Measurements from ENCODE around the gene CEP295NL.
"Not testable (repeated sequence)": the region's sequence is repeated elsewhere in the genome, so short reads cannot be mapped to it uniquely, and the experiment has no call there.

The CEP295NL gene

GRCh38 chr17:78873519-78874340 is 29.3 kb downstream of the CEP295NL start:
- FAIRE-seq, result peak; percentile 67
- DNase-seq (ENCODE audit: insufficient read length, low spot score), result peak; percentile 54

DNA sequence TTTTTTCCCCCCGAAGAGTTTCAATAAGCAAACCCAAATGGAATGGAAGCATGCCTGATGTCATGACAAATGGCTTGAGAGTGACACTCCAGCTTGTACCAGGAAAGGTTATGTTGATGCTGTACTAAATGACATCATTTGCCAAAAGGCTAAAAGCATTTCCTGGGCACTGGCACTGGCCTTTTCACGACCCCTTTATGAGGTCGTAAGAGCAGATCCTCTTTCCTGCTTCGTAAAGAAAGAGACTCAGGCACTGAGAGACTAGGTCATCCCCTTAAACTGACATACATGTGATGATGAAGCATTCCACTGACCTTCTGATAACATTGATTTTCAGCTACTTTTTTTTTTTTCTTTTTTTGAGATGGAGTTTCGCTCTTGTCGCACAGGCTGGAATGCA is 30.5 kb downstream of the CEP295NL start:
- FAIRE-seq (no peak), DNase-seq (ENCODE audit: insufficient read length, low spot score) (no peak)

DNA sequence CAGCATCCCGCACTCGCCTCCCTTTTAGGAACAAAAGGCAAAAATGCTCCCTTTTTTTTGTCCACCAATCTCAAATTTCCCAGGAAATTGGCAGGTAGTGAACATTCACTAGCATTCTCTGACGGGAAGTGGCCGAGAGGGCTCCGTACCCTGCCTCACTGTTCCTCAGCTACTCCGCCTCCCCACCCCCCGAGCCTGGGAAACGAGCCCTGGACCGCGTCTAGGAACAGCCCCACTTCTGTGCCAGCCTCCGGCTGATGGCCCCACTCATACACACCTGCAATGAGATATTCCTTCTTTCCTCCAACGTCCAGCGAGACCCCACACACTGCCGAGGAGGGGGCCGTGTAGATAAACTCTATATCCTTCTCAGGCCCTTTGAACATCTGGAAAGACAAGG is 32.4 kb downstream of the CEP295NL start:
- DNase-seq (ENCODE audit: insufficient read length, low spot score), result no peak
- no peak for FAIRE-seq

DNA sequence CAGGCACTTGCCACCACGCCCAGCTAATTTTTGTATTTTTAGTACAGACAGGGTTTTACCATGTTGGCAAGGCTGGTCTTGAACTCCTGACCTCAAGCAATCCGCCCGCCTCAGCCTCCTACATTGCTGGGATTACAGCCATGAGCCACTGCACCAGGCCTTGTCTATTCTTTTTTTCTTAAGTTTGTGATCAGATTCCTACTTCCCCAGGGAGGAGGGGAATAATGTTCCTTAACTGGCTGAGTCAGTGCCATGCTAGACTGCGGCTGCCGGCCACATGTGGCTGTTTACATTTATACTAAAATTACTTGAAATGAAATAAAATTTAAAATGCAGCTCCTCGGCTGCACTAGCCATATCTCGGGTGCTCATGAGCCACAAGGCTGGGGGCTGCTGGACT is 34.6 kb downstream of the CEP295NL start:
- DNase-seq (ENCODE audit: insufficient read length, low spot score) (no peak), FAIRE-seq (no peak)

DNA sequence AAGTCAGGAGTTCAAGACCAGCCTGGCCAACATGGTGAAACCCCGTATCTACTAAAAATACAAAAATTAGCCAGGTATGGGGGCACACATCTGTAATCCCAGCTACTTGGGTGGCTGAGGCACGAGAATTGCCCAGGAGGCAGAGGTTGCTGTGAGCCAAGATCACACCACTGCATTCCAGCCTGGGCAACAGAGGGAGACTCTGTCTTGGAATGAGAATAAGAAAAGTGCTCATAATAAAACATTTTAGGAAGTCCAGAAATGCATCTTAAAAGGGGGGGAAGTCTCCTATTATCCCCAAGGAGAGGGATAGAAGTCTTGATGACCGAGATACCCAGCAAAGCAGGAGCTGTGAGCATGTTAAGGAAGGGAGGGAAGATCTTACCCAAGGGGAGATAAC is 36.0 kb downstream of the CEP295NL start:
- DNase-seq (ENCODE audit: insufficient read length, low spot score); FAIRE-seq: not testable (repeated sequence)

GRCh38 chr17:78865682-78866390 is 37.2 kb downstream of the CEP295NL start:
- DNase-seq (ENCODE audit: insufficient read length, low spot score) (peak; percentile 69), FAIRE-seq (no peak)

- DNase-seq (ENCODE audit: insufficient read length, low spot score) (no peak), FAIRE-seq (no peak)
Observed at GRCh38 chr17:78864117-78864516, 38.9 kb downstream of the CEP295NL start.

- DNase-seq (ENCODE audit: insufficient read length, low spot score) (peak; percentile 87), FAIRE-seq (peak; percentile 20)
Observed at GRCh38 chr17:78862073-78863023, 40.7 kb downstream of the CEP295NL start.

DNA sequence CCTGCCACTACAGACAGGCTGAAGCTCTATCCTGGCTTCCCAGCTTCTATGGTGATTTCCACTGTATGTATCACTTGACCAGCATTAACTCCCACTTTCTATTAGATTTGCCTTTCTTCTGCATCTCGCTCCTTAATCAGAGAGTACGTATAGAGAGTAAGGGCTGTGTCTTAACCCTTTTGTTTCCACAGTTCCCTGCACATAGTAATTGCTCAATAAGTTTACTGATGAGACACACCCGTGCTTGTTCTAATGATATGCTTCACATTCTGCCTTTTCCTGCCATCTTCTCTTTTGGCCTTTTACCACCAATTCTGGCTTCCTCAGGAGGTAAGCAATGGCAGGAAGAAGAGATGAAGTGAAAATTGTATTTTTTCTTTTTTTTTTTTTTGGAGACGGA is 41.8 kb downstream of the CEP295NL start:
- no peak for DNase-seq (ENCODE audit: insufficient read length, low spot score)
- FAIRE-seq, result no peak

GRCh38 chr17:78859051-78859450 is 44.0 kb downstream of the CEP295NL start:
- DNase-seq (ENCODE audit: insufficient read length, low spot score) (no peak), FAIRE-seq (no peak)

DNA sequence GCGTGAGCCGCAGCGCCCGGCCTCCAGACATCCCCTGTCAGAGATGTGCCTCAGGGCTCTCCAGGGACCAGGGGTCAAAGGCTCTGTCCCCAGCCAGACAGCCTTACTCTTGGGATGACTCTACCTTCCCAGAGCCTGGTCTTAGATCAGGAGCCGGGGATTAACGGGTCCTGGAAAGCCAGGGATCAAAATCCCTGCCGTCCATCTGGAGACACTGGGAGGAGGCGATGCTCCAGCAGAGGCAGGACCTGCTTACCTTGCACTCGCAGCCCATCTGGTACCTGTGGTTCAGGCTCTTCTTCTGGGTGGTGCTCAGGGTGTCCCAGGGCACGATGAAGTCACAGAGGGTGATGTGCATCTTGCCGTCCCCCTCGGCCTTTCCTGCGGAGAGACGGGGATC is 45.7 kb downstream of the CEP295NL start:
- no peak for DNase-seq (ENCODE audit: insufficient read length, low spot score)
- FAIRE-seq, result no peak

GRCh38 chr17:78855561-78856165 is 47.3 kb downstream of the CEP295NL start:
- FAIRE-seq (no peak), DNase-seq (ENCODE audit: insufficient read length, low spot score) (no peak)

DNA sequence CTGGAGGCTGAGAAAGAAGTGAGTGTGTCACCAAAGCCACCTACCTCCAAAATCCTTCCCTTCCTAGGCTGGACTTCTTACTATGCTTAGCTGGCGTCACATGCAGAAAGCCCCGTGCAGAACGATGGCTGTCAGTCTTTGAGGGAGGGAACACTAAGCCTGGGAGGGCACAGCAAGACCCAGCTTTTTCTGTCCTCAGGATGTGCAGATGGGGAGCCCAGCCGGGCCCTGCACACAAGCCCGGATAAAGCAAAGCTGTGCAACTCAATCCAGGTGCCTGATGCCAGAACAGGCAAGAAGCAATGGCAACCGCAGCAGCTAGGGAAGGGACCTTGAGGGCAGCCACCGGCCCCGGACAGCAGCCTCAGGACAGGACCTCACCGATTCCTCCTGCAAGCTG is 48.5 kb downstream of the CEP295NL start:
- FAIRE-seq, result no peak
- DNase-seq (ENCODE audit: insufficient read length, low spot score), result no peak

DNA sequence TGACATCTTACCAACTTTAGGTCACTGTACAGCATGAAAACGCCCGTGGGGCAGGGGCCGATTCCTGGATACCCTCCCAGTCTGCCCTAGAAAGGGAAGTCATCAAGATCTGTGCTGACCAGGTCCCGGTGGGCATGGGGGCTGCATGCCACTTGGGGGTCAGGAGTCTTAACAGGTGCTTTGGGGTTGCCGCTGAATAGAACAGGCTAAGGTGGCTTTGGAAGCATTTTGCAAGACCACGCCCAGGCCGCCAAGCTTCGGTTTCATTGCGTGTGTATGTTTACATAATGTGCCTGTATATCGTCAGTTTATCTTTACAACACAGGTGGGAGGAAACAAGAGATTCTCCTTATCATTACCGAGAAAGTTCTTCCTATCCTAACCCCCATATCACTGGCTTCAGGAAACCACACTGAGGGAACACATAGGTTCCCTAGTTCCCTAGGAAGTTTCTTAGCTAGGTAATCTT is 49.0 kb downstream of the CEP295NL start:
- FAIRE-seq, result no peak
- DNase-seq (ENCODE audit: insufficient read length, low spot score), result no peak

GRCh38 chr17:78852709-78853121 is 50.3 kb downstream of the CEP295NL start:
- FAIRE-seq (no peak), DNase-seq (ENCODE audit: insufficient read length, low spot score) (no peak)

- DNase-seq (ENCODE audit: insufficient read length, low spot score), result no peak
- FAIRE-seq, result no peak
Observed at GRCh38 chr17:78849026-78849425, 54.0 kb downstream of the CEP295NL start.

DNA sequence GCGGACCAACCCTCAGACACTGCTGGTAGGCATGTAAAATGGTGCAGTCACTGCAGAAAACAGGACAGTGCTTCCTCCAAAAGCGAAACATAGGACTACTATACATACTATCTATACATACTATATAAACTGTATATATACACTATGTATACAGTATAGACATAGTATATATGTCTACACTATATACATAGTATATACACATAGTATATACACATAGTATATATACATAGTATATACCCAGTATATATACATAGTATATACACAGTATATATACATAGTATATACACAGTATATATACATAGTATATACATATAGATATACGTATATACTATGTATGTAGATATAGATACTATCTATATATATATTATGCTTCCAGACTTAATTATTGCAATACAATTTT is 55.9 kb downstream of the CEP295NL start:
- FAIRE-seq (no peak), DNase-seq (ENCODE audit: insufficient read length, low spot score) (no peak)

GRCh38 chr17:78844301-78845005 is 58.5 kb downstream of the CEP295NL start:
- DNase-seq (ENCODE audit: insufficient read length, low spot score) (no peak), FAIRE-seq (no peak)

DNA sequence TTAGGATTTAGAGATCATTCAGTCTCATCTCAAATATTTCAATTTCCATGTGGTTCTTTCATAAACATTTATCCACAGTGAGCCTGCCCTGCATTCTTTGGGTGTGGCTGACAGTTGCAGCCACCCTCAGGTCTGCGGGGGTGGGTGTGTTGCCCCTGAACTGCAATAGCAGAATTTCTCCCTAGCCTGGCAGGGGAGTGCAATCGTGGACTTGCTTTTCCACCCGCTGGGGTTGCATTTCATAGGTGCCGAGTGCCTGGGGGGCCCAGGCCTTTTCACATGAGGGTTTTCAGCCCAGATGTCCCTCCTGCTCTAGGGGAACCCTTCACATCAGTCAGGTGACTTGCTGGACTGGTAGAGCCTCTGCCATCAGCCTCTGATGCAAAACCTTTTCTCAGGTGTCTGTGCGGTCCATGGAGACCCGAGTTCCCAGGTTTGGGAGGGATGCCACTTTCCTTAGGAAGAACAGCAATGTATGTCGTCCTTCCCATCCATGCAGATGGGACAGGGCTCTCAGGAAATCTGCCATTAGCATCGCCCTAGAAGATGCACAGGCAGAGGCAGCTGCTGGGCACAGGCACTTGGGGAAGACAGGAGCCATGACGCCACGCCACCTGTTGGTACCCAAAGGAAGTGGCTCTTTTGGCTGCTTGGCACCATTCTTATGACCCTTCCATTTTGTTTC is 60.0 kb downstream of the CEP295NL start:
- FAIRE-seq (no peak), DNase-seq (ENCODE audit: insufficient read length, low spot score) (peak; percentile 59)
